B cell (primary cell): ENCODE results near the gene PTPRM. TPM values are rescaled to one million over a fixed set of nuclear protein-coding genes. Genes with fewer than 3 reads are reported as not detected.

Source experiments
- ATAC-seq: fragments of 200-7000 bp; cut with Tn5 transposase; one replicate; pipeline ENCODE4 v1.10.0; 2021; ENCODE audit warnings: low read depth, mild to moderate bottlenecking, moderate number of reproducible peaks, moderate library complexity
- CTCF ChIA-PET: fragments of 350-600 bp; sonication (Branson Sonifier 250); formaldehyde crosslinking; loops from one replicate; lab custom pipeline; 2021; ENCODE audit warnings: antibody characterized with exemption, inconsistent platforms; lab: Charles Lee
- POLR2A ChIA-PET: fragments of 350-600 bp; sonication (Branson Sonifier 250); formaldehyde crosslinking; loops from one replicate; lab custom pipeline; 2021; ENCODE audit warnings: antibody characterized with exemption; lab: Charles Lee
- DNase-seq: peaks from one replicate; pipeline ENCODE4 v3.0.0; 2013
- H2AFZ ChIP-seq: 2 replicates; pipeline ENCODE4 v1.6.1; 2012; ENCODE audit warnings: mild to moderate bottlenecking, low read depth, low read length; ENCODE audit not compliant: insufficient read depth, poor library complexity, severe bottlenecking
- H3K27ac ChIP-seq, 2 donors: 1 replicate in 1 of 2; 2 replicates in 1 of 2; pipeline ENCODE4 v1.5.1; 2012 to 2013; ENCODE audit warnings: low read length in 2 of 2, mild to moderate bottlenecking in 2 of 2, moderate library complexity in 1 of 2
- H3K27me3 ChIP-seq, 4 experiments: fragments of 200-600 bp in 1 of 4; sonication (generic) in 1 of 4; replicated peaks in 1 of 4; 1 replicate in 2 of 4; 2 replicates in 2 of 4; pipeline versions ENCODE4 v1.6.1 to v1.7.0; 2013 to 2016; ENCODE audit warnings: low read length in 3 of 4, mild to moderate bottlenecking in 2 of 4, mixed read lengths in 1 of 4, moderate library complexity in 1 of 4; ENCODE audit not compliant: insufficient read depth in 4 of 4, control insufficient read depth in 3 of 4; ENCODE audit errors: control extremely low read depth in 1 of 4
- H3K36me3 ChIP-seq, 2 experiments: replicated peaks in 1 of 2; 1 replicate in 1 of 2; 2 replicates in 1 of 2; pipeline versions ENCODE4 v1.6.1 to v1.7.1; 2013; ENCODE audit warnings: low read length in 1 of 2; ENCODE audit not compliant: insufficient read depth in 2 of 2, control insufficient read depth in 1 of 2; ENCODE audit errors: control extremely low read depth in 1 of 2, extremely low read depth in 1 of 2
- H3K4me1 ChIP-seq, 2 donors: fragments of 200-600 bp in 1 of 2; sonication (generic) in 1 of 2; 1 replicate in 1 of 2; 2 replicates in 1 of 2; pipeline versions ENCODE4 v1.5.1 to v1.6.1; 2013 to 2017; ENCODE audit warnings: low read length in 2 of 2; ENCODE audit not compliant: control insufficient read depth in 2 of 2, insufficient read depth in 2 of 2
- H3K4me2 ChIP-seq: replicated peaks from 2 replicates; pipeline ENCODE3; 2012; ENCODE audit warnings: mild to moderate bottlenecking, low read depth, low read length; ENCODE audit not compliant: poor library complexity, severe bottlenecking
- H3K4me3 ChIP-seq, 5 experiments: fragments of 200-600 bp in 1 of 5; sonication (generic) in 1 of 5; 1 replicate in 3 of 5; 2 replicates in 2 of 5; pipeline versions ENCODE4 v1.5.1 to v1.7.0; 2011 to 2016; ENCODE audit warnings: low read length in 4 of 5, mild to moderate bottlenecking in 4 of 5, low read depth in 2 of 5, control low read depth in 1 of 5, moderate library complexity in 1 of 5; ENCODE audit not compliant: insufficient read depth in 1 of 5; ENCODE audit errors: control extremely low read depth in 1 of 5, extremely low read depth in 1 of 5
- H3K79me2 ChIP-seq: fragments of 200-600 bp; sonication (generic); one replicate; pipeline ENCODE4 v1.6.0; 2016; ENCODE audit warnings: low read length; ENCODE audit not compliant: control insufficient read depth, insufficient read depth
- H3K9ac ChIP-seq: fragments of 200-600 bp; sonication (generic); 2 replicates; pipeline ENCODE4 v1.6.1; 2017; ENCODE audit warnings: mild to moderate bottlenecking, low read length, moderate library complexity
- H3K9me3 ChIP-seq, 3 donors: one replicate each; pipeline versions ENCODE4 v1.6.1 to v1.7.1; 2013; ENCODE audit warnings: low read length in 2 of 3; ENCODE audit not compliant: control insufficient read depth in 2 of 3, insufficient read depth in 1 of 3; ENCODE audit errors: control extremely low read depth in 1 of 3
- H4K20me1 ChIP-seq: 2 replicates; pipeline ENCODE4 v1.6.0; 2012; ENCODE audit warnings: mild to moderate bottlenecking, low read length; ENCODE audit not compliant: insufficient read depth, control insufficient read depth, poor library complexity, severe bottlenecking
- H3K27ac Mint-ChIP-seq: one replicate; pipeline ENCODE4 v1.8.0; 2021; ENCODE audit warnings: mixed read lengths
- H3K27me3 Mint-ChIP-seq: one replicate; pipeline ENCODE4 v1.8.0; 2021; ENCODE audit warnings: mixed read lengths
- H3K4me1 Mint-ChIP-seq: one replicate; pipeline ENCODE4 v1.8.0; 2021; ENCODE audit warnings: mixed read lengths
- H3K4me3 Mint-ChIP-seq: one replicate; pipeline ENCODE4 v1.8.0; 2021; ENCODE audit warnings: mixed read lengths
- H3K9me3 Mint-ChIP-seq: one replicate; pipeline ENCODE4 v1.8.0; 2022; ENCODE audit warnings: mixed read lengths; ENCODE audit not compliant: insufficient read depth
- CTCF ChIP-seq: fragments of 200-600 bp; IDR thresholded peaks from one replicate; pipeline ENCODE4 v1.8.0; 2022; ENCODE audit warnings: antibody characterized with exemption, mild to moderate bottlenecking
- EZH2 ChIP-seq: IDR thresholded peaks from 2 replicates; pipeline ENCODE4 v1.6.1; 2012; ENCODE audit warnings: borderline replicate concordance, low read depth, mild to moderate bottlenecking, moderate library complexity, low read length; ENCODE audit not compliant: insufficient read depth, poor library complexity, severe bottlenecking
- WGBS: methylation state at CpG from one replicate; pipeline ENCODE4 v1.1.5; 2013; ENCODE audit warnings: missing lambda C conversion rate; ENCODE audit not compliant: insufficient coverage; 5-methylcytosine and 5-hydroxymethylcytosine counted together
- intact Hi-C: fragments of 100-400 bp; cut with micrococcal nuclease; formaldehyde crosslinking; loops from one replicate; pipeline ENCODE4 v1.10.0; 2022
- polyA plus RNA-seq: library from polyadenylated mRNA; depleted of rRNA; stranded (reverse); fragments of >200 nt; gene quantifications from 2 replicates; pipeline ENCODE4 v1.2.3, GENCODE V29; 2012
- total RNA-seq, 2 donors: library from RNA; stranded (reverse); fragments of 120-200 nt in 1 of 2; gene quantifications; 1 replicate in 1 of 2; 2 replicates in 1 of 2; pipeline versions ENCODE4 v1.2.3 to v1.2.4, GENCODE V29; 2013 to 2022

PTPRM gene
- total and polyA plus RNA-seq, 2 donors (not counting 1 experiment from before 2014, with no cell fraction given), result 0.20 to 0.89 TPM

- no peaks in the 10 kb centered on the region for H3K9me3 Mint-ChIP-seq
- Histone ChIP-seq H2AFZ (no peak overlapping the region), H3K27me3 (no peaks in the 10 kb centered on the region), H3K4me2 (no peak overlapping the region), H3K27ac (no peak overlapping the region), H3K9ac (no peak overlapping the region), H3K4me1 (no peaks in the 10 kb centered on the region), H3K79me2 (no peaks in the 10 kb centered on the region), H3K4me3 (no peak overlapping the region), H3K9me3 (no peaks in the 10 kb centered on the region), H3K36me3 (no peaks in the 10 kb centered on the region), H4K20me1 (no peaks in the 10 kb centered on the region)
- DNase-seq (no peak), ATAC-seq (no peak)
- CTCF ChIA-PET, result no interaction called here
- no peaks in the 10 kb centered on the region for H3K27me3 Mint-ChIP-seq
- TF ChIP-seq CTCF (no peak), EZH2 (no peak)
- no peak overlapping the region for H3K27ac Mint-ChIP-seq
- POLR2A ChIA-PET, result no interaction called here
- intact Hi-C loops, result no loop called here
- H3K4me3 Mint-ChIP-seq, result no peak overlapping the region
- no peaks in the 10 kb centered on the region for H3K4me1 Mint-ChIP-seq
- no CpG with 5 or more reads among the region's 2 CpGs for WGBS
Measured at GRCh38 chr18:7757175-7757574, 190.1 kb downstream of the PTPRM start.

GRCh38 chr18:7758764-7759163 is 191.6 kb downstream of the PTPRM start:
- CTCF ChIA-PET, result no interaction called here
- POLR2A ChIA-PET, result no interaction called here
- no peaks in the 10 kb centered on the region for H3K27me3 ChIP-seq
- H4K20me1 ChIP-seq, result no peaks in the 10 kb centered on the region
- intact Hi-C loops, result no loop called here
- H3K4me1 ChIP-seq, result no peaks in the 10 kb centered on the region
- H3K79me2 ChIP-seq, result no peaks in the 10 kb centered on the region
- no peaks in the 10 kb centered on the region for H3K36me3 ChIP-seq
- Mint-ChIP-seq H3K27me3 (no peaks in the 10 kb centered on the region), H3K4me3 (no peak overlapping the region), H3K9me3 (no peaks in the 10 kb centered on the region), H3K27ac (no peak overlapping the region), H3K4me1 (no peaks in the 10 kb centered on the region)
- ATAC-seq (no peak), DNase-seq (no peak)
- WGBS, result 100% methylated on average over 1 of the region's 2 CpGs
- no peak overlapping the region for H3K4me2 ChIP-seq
- no peak overlapping the region for H2AFZ ChIP-seq
- TF ChIP-seq CTCF (no peak), EZH2 (no peak)
- H3K4me3 ChIP-seq, result no peak overlapping the region
- H3K9me3 ChIP-seq, result no peaks in the 10 kb centered on the region
- no peak overlapping the region for H3K9ac ChIP-seq
- H3K27ac ChIP-seq, result no peak overlapping the region
